ENCODE data around the gene CNTN5.

- TF ChIP-seq CTCF (optimal IDR thresholded peaks at IDR 0.05 in 1 of 3, IDR thresholded peaks at IDR 0.05 in 1 of 3, conservative IDR thresholded peaks at IDR 0.05 in 1 of 3; ENCODE audit: extremely low read depth in 1 of 3, insufficient read depth in 2 of 3, low read length in 3 of 3) (no peak), EZH2 (IDR thresholded peaks at IDR 0.05; ENCODE audit: low read length) (no peak)
Measured at GRCh38 chr11:99884750-99885149, 864.0 kb downstream of the CNTN5 start.
